ENCODE measurements around the gene NNAT.
"Not testable (repeated sequence)": the region's sequence is repeated elsewhere in the genome, so short reads cannot be mapped to it uniquely, and the experiment has no call there.

The NNAT gene

DNA sequence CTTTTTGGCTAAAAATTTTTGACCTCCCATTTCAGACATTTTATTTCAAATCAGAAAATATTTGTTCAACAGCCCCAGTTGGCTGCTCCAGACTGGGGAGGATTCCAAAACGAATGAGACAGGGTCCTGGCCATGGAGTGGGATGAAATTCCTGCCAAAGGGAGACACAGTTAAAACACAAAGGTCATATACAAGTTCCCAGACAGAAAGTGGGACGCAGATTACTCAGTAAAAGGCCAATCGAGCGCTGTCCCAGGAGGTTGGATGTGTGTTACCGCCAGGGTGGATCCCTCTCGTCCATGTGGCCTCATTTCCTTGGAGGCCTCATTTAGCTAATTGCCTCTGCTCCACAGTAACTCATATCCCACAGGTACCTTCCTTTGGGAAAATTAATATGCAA lies 41.8 kb upstream of the NNAT start:
- Histone ChIP-seq H3K9ac (ENCODE audit: insufficient read length, low read depth) (no peak overlapping the region), H3K27me3 (ENCODE audit: insufficient read depth, insufficient read length) (peaks cover 4% of the 10 kb centered on the region), H3K9me3 (ENCODE audit: insufficient read depth, low read length) (peaks cover 26% of the 10 kb centered on the region), H3K36me3 (ENCODE audit: insufficient read depth, insufficient read length, low read length) (no peaks in the 10 kb centered on the region), H3K4me3 (ENCODE audit: insufficient read length, low read depth) (no peak overlapping the region), H3K4me1 (ENCODE audit: insufficient read depth, insufficient read length) (no peaks in the 10 kb centered on the region)
- TF ChIP-seq SUZ12 (IDR thresholded peaks at IDR 0.05; ENCODE audit: extremely low read depth, insufficient read depth, insufficient read length) (no peak), YY1 (IDR thresholded peaks at IDR 0.05; ENCODE audit: insufficient read depth, insufficient read length) (no peak), ZNF274 (IDR thresholded peaks at IDR 0.05; ENCODE audit: low read depth, low read length) (no peak)
- no peak for DNase-seq (ENCODE audit: low read depth, low spot score)

DNA sequence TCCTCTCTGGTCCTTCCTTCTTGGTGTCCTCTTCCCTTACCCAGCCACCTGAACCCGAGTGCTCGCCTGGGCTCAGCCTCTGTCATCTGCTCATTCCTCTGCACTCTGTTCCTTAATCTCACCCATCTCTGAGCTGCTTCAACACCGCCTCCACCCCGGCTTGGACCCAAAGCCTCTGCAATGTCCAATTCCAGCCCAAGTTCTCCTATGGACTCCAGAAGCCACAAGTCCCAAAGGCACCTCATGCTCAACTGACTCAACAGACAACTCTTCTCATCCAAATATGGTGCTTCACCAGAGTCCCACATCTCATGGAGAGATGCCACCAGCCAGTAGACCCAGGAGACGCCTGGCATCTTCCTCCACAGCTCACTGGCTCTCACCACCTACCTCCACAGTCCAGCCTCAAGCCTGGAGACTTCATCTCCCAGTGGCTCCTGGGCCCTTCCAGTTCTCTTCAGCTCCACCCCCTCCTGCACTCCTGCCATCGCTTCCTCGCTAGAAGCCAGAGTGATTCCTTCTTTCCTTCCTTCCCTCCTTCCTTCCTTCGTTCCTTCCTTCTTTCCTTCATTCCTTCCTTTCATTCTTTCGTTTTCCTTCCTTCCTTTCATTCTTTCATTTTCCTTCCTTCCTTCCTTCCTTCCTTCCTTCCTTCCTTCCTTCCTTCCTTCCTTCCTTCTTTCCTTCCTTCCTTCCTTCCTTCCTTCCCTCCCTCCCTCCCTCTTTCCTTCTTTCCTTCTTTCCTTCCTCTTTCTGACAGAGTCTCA lies 40.9 kb upstream of the NNAT start:
- no peak for DNase-seq (ENCODE audit: low read depth, low spot score)
- H3K27me3 ChIP-seq (ENCODE audit: insufficient read depth, insufficient read length) = peaks cover 4% of the 10 kb centered on the region

DNA sequence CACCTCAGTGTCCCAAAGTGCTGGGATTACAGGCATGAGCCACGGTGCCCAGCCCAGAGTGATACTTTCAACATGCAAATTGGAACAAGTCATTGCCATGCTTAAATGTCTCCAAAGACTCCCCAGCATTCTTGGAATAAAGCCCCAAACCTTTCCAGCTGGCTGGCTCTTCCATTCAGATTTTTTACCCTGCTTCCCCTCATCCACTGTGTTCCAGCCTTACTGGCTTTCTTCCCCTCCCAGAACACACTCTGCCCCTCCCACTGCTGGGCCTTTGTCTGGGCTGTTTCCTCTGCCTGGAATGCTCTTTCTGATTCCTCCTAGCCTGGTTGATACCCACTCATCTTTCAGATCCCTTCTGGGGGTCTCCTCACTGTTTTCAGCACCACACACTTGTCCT lies 40.1 kb upstream of the NNAT start:
- H3K27me3 ChIP-seq (ENCODE audit: insufficient read depth, insufficient read length) = peaks cover 4% of the 10 kb centered on the region
- H3K4me1 ChIP-seq (ENCODE audit: insufficient read depth, insufficient read length) = peaks cover 4% of the 10 kb centered on the region
- no peak for DNase-seq (ENCODE audit: low read depth, low spot score)
- no peaks in the 10 kb centered on the region for H3K36me3 ChIP-seq (ENCODE audit: insufficient read depth, insufficient read length, low read length)
- H3K9me3 ChIP-seq (ENCODE audit: insufficient read depth, low read length) = peaks cover 24% of the 10 kb centered on the region
- H3K4me3 ChIP-seq (ENCODE audit: insufficient read length, low read depth) = no peak overlapping the region
- TF ChIP-seq YY1 (IDR thresholded peaks at IDR 0.05; ENCODE audit: insufficient read depth, insufficient read length) (no peak), SUZ12 (IDR thresholded peaks at IDR 0.05; ENCODE audit: extremely low read depth, insufficient read depth, insufficient read length) (no peak), ZNF274 (IDR thresholded peaks at IDR 0.05; ENCODE audit: low read depth, low read length) (no peak)
- no peak overlapping the region for H3K9ac ChIP-seq (ENCODE audit: insufficient read length, low read depth)

More for the DNA sequence above, 40.9 kb upstream of the NNAT start:
- no peaks in the 10 kb centered on the region for H3K36me3 ChIP-seq (ENCODE audit: insufficient read depth, insufficient read length, low read length)
- H3K9ac ChIP-seq (ENCODE audit: insufficient read length, low read depth) = no peak overlapping the region
- TF ChIP-seq YY1 (IDR thresholded peaks at IDR 0.05; ENCODE audit: insufficient read depth, insufficient read length) (no peak), ZNF274 (IDR thresholded peaks at IDR 0.05; ENCODE audit: low read depth, low read length) (no peak), SUZ12 (IDR thresholded peaks at IDR 0.05; ENCODE audit: extremely low read depth, insufficient read depth, insufficient read length) (no peak)
- peaks cover 26% of the 10 kb centered on the region for H3K9me3 ChIP-seq (ENCODE audit: insufficient read depth, low read length)
- H3K4me1 ChIP-seq (ENCODE audit: insufficient read depth, insufficient read length) = no peaks in the 10 kb centered on the region
- no peak overlapping the region for H3K4me3 ChIP-seq (ENCODE audit: insufficient read length, low read depth)

DNA sequence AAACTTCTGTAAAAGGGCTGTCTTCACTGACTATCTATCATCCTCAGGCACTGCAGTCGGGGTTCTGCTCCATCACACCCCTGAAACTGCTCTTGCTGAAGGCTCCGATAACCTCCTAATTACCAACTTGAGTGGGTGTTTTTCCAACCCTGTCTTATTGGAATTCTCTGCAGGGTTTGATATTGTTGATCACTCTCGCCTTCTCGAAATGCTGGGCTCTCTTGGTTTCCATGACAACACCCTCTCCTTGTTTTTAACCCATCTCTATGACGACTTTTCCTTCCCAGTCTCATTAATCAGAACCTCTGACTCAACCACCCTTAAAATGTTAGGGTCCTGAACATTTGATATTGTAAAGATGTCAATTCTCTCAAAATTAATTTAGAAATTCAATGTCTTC lies 39.4 kb upstream of the NNAT start:
- Histone ChIP-seq H3K36me3 (ENCODE audit: insufficient read depth, insufficient read length, low read length) (no peaks in the 10 kb centered on the region), H3K9me3 (ENCODE audit: insufficient read depth, low read length) (peaks cover 20% of the 10 kb centered on the region), H3K4me1 (ENCODE audit: insufficient read depth, insufficient read length) (peaks cover 6% of the 10 kb centered on the region), H3K9ac (ENCODE audit: insufficient read length, low read depth) (no peak overlapping the region), H3K4me3 (ENCODE audit: insufficient read length, low read depth) (no peak overlapping the region), H3K27me3 (ENCODE audit: insufficient read depth, insufficient read length) (peaks cover 4% of the 10 kb centered on the region)
- TF ChIP-seq ZNF274 (IDR thresholded peaks at IDR 0.05; ENCODE audit: low read depth, low read length) = no peak
- no peak for DNase-seq (ENCODE audit: low read depth, low spot score)

DNA sequence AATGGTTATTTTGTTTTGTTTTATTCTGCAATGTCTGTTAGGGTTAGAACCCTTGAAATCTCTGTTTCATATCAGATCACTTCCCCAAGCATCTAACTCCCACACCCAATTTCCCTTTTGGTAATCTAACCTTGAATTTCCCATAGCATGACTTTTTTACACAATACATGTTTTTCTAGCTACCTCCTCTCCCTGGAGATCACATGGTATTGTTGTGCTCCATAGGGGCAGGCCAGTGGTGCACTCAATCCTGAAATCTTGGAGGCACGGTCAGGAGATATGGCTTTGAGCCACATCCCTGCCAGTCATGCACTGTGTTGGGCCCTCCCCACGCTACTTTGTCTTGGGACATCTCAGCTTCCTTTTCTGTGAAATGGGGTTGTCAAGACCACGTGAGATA lies 36.7 kb upstream of the NNAT start:
- peaks cover 20% of the 10 kb centered on the region for H3K9me3 ChIP-seq (ENCODE audit: insufficient read depth, low read length)
- no peak for DNase-seq (ENCODE audit: low read depth, low spot score)
- TF ChIP-seq ZNF274 (IDR thresholded peaks at IDR 0.05; ENCODE audit: low read depth, low read length) (no peak), YY1 (IDR thresholded peaks at IDR 0.05; ENCODE audit: insufficient read depth, insufficient read length) (no peak), SUZ12 (IDR thresholded peaks at IDR 0.05; ENCODE audit: extremely low read depth, insufficient read depth, insufficient read length) (no peak)
- peaks cover 10% of the 10 kb centered on the region for H3K4me1 ChIP-seq (ENCODE audit: insufficient read depth, insufficient read length)
- no peak overlapping the region for H3K4me3 ChIP-seq (ENCODE audit: insufficient read length, low read depth)
- H3K9ac ChIP-seq (ENCODE audit: insufficient read length, low read depth) = no peak overlapping the region
- H3K27me3 ChIP-seq (ENCODE audit: insufficient read depth, insufficient read length) = no peaks in the 10 kb centered on the region
- H3K36me3 ChIP-seq (ENCODE audit: insufficient read depth, insufficient read length, low read length) = no peaks in the 10 kb centered on the region

DNA sequence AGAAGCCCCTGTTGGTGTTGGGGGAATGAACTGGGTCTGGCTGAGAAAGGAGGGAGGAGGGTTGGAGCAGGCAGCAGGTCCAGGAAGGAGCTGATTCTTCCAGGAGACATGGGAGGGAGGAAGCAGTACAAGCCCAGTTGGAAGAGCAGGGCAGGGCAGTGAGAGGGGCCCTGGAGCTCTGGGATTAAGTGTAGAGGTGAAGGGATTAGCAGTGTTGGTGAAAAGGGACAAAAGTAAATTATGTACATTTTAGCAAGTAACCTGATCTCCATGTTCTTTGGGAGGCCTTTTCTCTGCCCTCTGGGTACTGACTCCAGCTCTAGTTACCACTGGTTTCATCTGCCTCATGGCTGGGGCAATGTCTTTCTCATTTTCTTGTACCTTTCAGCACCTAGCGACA lies 34.8 kb upstream of the NNAT start:
- not testable (repeated sequence) for H3K27me3 ChIP-seq (ENCODE audit: insufficient read depth, insufficient read length); DNase-seq (ENCODE audit: low read depth, low spot score); H3K4me3 ChIP-seq (ENCODE audit: insufficient read length, low read depth); H3K36me3 ChIP-seq (ENCODE audit: insufficient read depth, insufficient read length, low read length); H3K9ac ChIP-seq (ENCODE audit: insufficient read length, low read depth)
- H3K9me3 ChIP-seq (ENCODE audit: insufficient read depth, low read length) = peaks cover 20% of the 10 kb centered on the region
- H3K4me1 ChIP-seq (ENCODE audit: insufficient read depth, insufficient read length) = peaks cover 12% of the 10 kb centered on the region

DNA sequence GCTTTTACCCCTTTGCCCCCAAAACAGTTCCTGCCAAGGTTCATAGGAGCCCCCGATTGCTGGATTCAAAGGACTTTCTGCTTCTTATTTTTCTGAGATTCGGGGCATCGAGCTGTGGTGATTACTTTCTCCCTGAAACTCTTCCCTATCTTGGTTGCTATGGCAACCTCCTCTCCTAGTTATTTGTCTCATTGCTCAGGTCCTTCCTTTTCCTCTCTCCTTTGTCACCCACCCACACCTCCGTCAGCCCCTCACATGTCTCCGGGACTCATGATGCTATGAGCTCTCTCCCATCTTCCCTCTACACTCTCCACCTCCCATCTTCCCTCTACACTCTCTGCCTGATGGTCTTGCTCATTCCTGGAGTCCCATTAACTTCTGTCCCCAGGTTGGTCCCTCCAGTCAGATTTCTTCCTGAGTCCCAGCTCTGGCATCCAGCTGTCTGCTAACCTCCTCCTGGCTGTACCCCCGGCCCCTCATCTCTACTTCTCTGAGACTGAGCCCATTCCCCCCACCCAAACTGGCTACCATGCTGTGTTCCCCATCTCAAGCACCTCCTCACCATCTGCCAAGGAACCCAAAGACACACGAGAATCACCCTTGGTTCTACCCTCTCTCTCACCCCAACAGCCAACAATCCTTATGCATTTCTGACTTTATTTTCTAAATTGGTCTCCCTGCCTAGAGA lies 30.2 kb upstream of the NNAT start:
- no peak for DNase-seq (ENCODE audit: low read depth, low spot score)
- TF ChIP-seq YY1 (IDR thresholded peaks at IDR 0.05; ENCODE audit: insufficient read depth, insufficient read length) (no peak), SUZ12 (IDR thresholded peaks at IDR 0.05; ENCODE audit: extremely low read depth, insufficient read depth, insufficient read length) (no peak), ZNF274 (IDR thresholded peaks at IDR 0.05; ENCODE audit: low read depth, low read length) (no peak)

More for the DNA sequence above, 30.2 kb upstream of the NNAT start:
- Histone ChIP-seq H3K9ac (ENCODE audit: insufficient read length, low read depth) (no peak overlapping the region), H3K27me3 (ENCODE audit: insufficient read depth, insufficient read length) (no peaks in the 10 kb centered on the region), H3K4me1 (ENCODE audit: insufficient read depth, insufficient read length) (peaks cover 9% of the 10 kb centered on the region), H3K9me3 (ENCODE audit: insufficient read depth, low read length) (peaks cover 15% of the 10 kb centered on the region; the same call in 1 of the 2 replicates), H3K36me3 (ENCODE audit: insufficient read depth, insufficient read length, low read length) (no peaks in the 10 kb centered on the region), H3K4me3 (ENCODE audit: insufficient read length, low read depth) (no peak overlapping the region)

Measured in NT2/D1 (cell line).